GM23338 (cell line): ENCODE results near the gene PRLH. TPM values are rescaled to one million over a fixed set of nuclear protein-coding genes. Genes with fewer than 3 reads are reported as not detected.

Source experiments
- ATAC-seq: fragments of 200-7000 bp; cut with Tn5 transposase; 3 replicates; pipeline ENCODE4 v1.9.1; 2020
- DNase-seq: peaks from one replicate; pipeline ENCODE4 v3.0.0-alpha.2; 2015; ENCODE audit warnings: low spot score
- H2AFZ ChIP-seq: fragments of 200-600 bp; sonication (generic); 2 replicates; pipeline ENCODE4 v1.8.0; 2016; ENCODE audit warnings: antibody characterized with exemption, mild to moderate bottlenecking, moderate library complexity
- H3F3A ChIP-seq: fragments of 200-600 bp; sonication (generic); replicated peaks from 2 replicates; pipeline ENCODE4 v1.8.0; 2017; ENCODE audit warnings: antibody characterized with exemption, mixed run types, low read depth
- H3K27ac ChIP-seq: fragments of 200-600 bp; sonication (generic); 2 replicates; pipeline ENCODE4 v1.6.1; 2016; ENCODE audit warnings: low read depth
- H3K27me3 ChIP-seq: fragments of 200-600 bp; sonication (generic); 2 replicates; pipeline ENCODE4 v1.8.0; 2016; ENCODE audit warnings: mild to moderate bottlenecking, mixed run types, moderate library complexity; ENCODE audit not compliant: insufficient read depth
- H3K36me3 ChIP-seq: fragments of 200-600 bp; sonication (generic); 2 replicates; pipeline ENCODE4 v1.8.0; 2016; ENCODE audit warnings: mild to moderate bottlenecking; ENCODE audit not compliant: insufficient read depth
- H3K4me1 ChIP-seq: fragments of 200-600 bp; sonication (generic); 2 replicates; pipeline ENCODE4 v1.8.0; 2016; ENCODE audit warnings: mild to moderate bottlenecking, moderate library complexity; ENCODE audit not compliant: insufficient read depth
- H3K4me2 ChIP-seq: fragments of 200-600 bp; sonication (generic); 2 replicates; pipeline ENCODE4 v1.7.1; 2017; ENCODE audit warnings: mixed run types
- H3K4me3 ChIP-seq: fragments of 200-600 bp; sonication (generic); 2 replicates; pipeline ENCODE4 v1.6.1; 2016; ENCODE audit warnings: mixed run types
- H3K79me2 ChIP-seq: fragments of 200-600 bp; sonication (generic); replicated peaks from 2 replicates; pipeline ENCODE4 v1.8.0; 2017; ENCODE audit warnings: mild to moderate bottlenecking; ENCODE audit not compliant: insufficient read depth
- H3K9me2 ChIP-seq: fragments of 200-600 bp; sonication (generic); 2 replicates; pipeline ENCODE4 v1.8.0; 2017; ENCODE audit not compliant: insufficient read depth
- H4K20me1 ChIP-seq: fragments of 200-600 bp; sonication (generic); replicated peaks from 2 replicates; pipeline ENCODE4 v1.8.0; 2017; ENCODE audit warnings: mild to moderate bottlenecking; ENCODE audit not compliant: insufficient read depth
- H3K27ac Mint-ChIP-seq: 2 replicates; pipeline ENCODE4 v1.8.0; 2020; ENCODE audit warnings: inconsistent platforms, mild to moderate bottlenecking, moderate library complexity, mixed read lengths
- H3K27me3 Mint-ChIP-seq: 3 replicates; pipeline ENCODE4 v1.8.0; 2022; ENCODE audit warnings: low read depth, mild to moderate bottlenecking, moderate library complexity, mixed read lengths, inconsistent platforms; ENCODE audit not compliant: insufficient read depth, poor library complexity
- H3K36me3 Mint-ChIP-seq: 3 replicates; pipeline ENCODE4 v1.8.0; 2021; ENCODE audit warnings: low read depth, mild to moderate bottlenecking, inconsistent platforms, moderate library complexity, mixed read lengths
- H3K4me1 Mint-ChIP-seq: 3 replicates; pipeline ENCODE4 v1.8.0; 2020; ENCODE audit warnings: mild to moderate bottlenecking, inconsistent platforms, mixed read lengths
- H3K4me3 Mint-ChIP-seq: 3 replicates; pipeline ENCODE4 v1.8.0; 2021; ENCODE audit warnings: moderate library complexity, mild to moderate bottlenecking, inconsistent platforms, mixed read lengths
- H3K9me3 Mint-ChIP-seq: 3 replicates; pipeline ENCODE4 v1.8.0; 2020; ENCODE audit warnings: moderate library complexity, mild to moderate bottlenecking, inconsistent platforms, mixed read lengths
- CREB1 ChIP-seq: fragments of 250-450 bp; sonication (Bioruptor Pico); IDR thresholded peaks from 2 replicates; pipeline ENCODE4 v1.5.0; 2020; ENCODE audit warnings: low read depth, mild to moderate bottlenecking, moderate library complexity
- CTCF ChIP-seq, 2 experiments: fragments of 200-600 bp in 1 of 2; sonication (generic) in 1 of 2; conservative IDR thresholded peaks; 2 replicates each; pipeline versions ENCODE4 v1.5.1 to v1.6.1; 2016 to 2017; ENCODE audit warnings: antibody characterized with exemption in 2 of 2, low read depth in 2 of 2, mild to moderate bottlenecking in 2 of 2, moderate library complexity in 1 of 2
- ETS1 ChIP-seq: IDR thresholded peaks from 2 replicates; pipeline ENCODE4 v1.6.1; 2016; ENCODE audit warnings: antibody characterized with exemption
- EZH2 ChIP-seq: fragments of 200-600 bp; sonication (generic); IDR thresholded peaks from one replicate; pipeline ENCODE4 v1.8.0; 2017; ENCODE audit warnings: antibody characterized with exemption, mild to moderate bottlenecking, low read depth; ENCODE audit not compliant: unreplicated experiment
- EZH2phosphoT487 ChIP-seq: fragments of 200-600 bp; sonication (generic); IDR thresholded peaks from one replicate; pipeline ENCODE4 v1.8.1; 2018; ENCODE audit warnings: antibody characterized with exemption; ENCODE audit not compliant: unreplicated experiment
- NANOG ChIP-seq: IDR thresholded peaks from 2 replicates; pipeline ENCODE4 v1.6.1; 2016; ENCODE audit warnings: antibody characterized with exemption, borderline replicate concordance
- ZNF114 ChIP-seq: fragments of 250-450 bp; sonication (Bioruptor Pico); IDR thresholded peaks from 2 replicates; pipeline ENCODE4 v1.5.0; 2020; ENCODE audit warnings: mild to moderate bottlenecking, moderate library complexity
- polyA plus RNA-seq: library from polyadenylated mRNA; unstranded; fragments of >200 nt; fragmentation: Nextera tagmentation; extraction: Ambion mirVana; gene quantifications from 2 replicates; pipeline ENCODE4 v1.2.1, GENCODE V29; 2016
- total RNA-seq: library from RNA; depleted of rRNA; stranded (reverse); fragments of >200 nt; shearing (Covaris generic); gene quantifications from 2 replicates; pipeline ENCODE4 v1.2.3, GENCODE V29; 2014
- TF ChIP-seq, protein P1 (sequence below): IDR thresholded peaks from one replicate; pipeline ENCODE4 v1.6.1; 2018; ENCODE audit warnings: antibody characterized with exemption; ENCODE audit not compliant: unreplicated experiment

PRLH gene
- total and polyA plus RNA-seq, 2 experiments from 2014 or later: not detected

GRCh38 chr2:237585590-237586221 is 19.3 kb downstream of the PRLH start:
- no peak for DNase-seq
- no peak for ATAC-seq
- Mint-ChIP-seq H3K36me3 (peaks cover 36% of the 10 kb centered on the region), H3K4me3 (no peak overlapping the region), H3K4me1 (peaks cover 58% of the 10 kb centered on the region), H3K27ac (no peak overlapping the region), H3K27me3 (peaks cover 8% of the 10 kb centered on the region), H3K9me3 (peaks cover 4% of the 10 kb centered on the region)
- Histone ChIP-seq H2AFZ (no peak overlapping the region), H3F3A (no peaks in the 10 kb centered on the region), H3K79me2 (peaks cover 24% of the 10 kb centered on the region), H3K4me2 (peak overlapping the region; percentile 43; the same call in 1 of the 2 replicates), H3K4me1 (peaks cover 19% of the 10 kb centered on the region), H3K27ac (no peak overlapping the region), H4K20me1 (no peaks in the 10 kb centered on the region), H3K9me2 (no peaks in the 10 kb centered on the region), H3K27me3 (no peaks in the 10 kb centered on the region), H3K4me3 (no peak overlapping the region), H3K36me3 (no peaks in the 10 kb centered on the region)
- TF ChIP-seq, protein P1, sequence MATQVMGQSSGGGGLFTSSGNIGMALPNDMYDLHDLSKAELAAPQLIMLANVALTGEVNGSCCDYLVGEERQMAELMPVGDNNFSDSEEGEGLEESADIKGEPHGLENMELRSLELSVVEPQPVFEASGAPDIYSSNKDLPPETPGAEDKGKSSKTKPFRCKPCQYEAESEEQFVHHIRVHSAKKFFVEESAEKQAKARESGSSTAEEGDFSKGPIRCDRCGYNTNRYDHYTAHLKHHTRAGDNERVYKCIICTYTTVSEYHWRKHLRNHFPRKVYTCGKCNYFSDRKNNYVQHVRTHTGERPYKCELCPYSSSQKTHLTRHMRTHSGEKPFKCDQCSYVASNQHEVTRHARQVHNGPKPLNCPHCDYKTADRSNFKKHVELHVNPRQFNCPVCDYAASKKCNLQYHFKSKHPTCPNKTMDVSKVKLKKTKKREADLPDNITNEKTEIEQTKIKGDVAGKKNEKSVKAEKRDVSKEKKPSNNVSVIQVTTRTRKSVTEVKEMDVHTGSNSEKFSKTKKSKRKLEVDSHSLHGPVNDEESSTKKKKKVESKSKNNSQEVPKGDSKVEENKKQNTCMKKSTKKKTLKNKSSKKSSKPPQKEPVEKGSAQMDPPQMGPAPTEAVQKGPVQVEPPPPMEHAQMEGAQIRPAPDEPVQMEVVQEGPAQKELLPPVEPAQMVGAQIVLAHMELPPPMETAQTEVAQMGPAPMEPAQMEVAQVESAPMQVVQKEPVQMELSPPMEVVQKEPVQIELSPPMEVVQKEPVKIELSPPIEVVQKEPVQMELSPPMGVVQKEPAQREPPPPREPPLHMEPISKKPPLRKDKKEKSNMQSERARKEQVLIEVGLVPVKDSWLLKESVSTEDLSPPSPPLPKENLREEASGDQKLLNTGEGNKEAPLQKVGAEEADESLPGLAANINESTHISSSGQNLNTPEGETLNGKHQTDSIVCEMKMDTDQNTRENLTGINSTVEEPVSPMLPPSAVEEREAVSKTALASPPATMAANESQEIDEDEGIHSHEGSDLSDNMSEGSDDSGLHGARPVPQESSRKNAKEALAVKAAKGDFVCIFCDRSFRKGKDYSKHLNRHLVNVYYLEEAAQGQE: no peak
- TF ChIP-seq NANOG: no peak
- no peak for TF ChIP-seq CTCF (conservative IDR thresholded peaks at IDR 0.05; ENCODE audit: low read depth in 2 of 2)
- TF ChIP-seq ETS1: no peak

DNA sequence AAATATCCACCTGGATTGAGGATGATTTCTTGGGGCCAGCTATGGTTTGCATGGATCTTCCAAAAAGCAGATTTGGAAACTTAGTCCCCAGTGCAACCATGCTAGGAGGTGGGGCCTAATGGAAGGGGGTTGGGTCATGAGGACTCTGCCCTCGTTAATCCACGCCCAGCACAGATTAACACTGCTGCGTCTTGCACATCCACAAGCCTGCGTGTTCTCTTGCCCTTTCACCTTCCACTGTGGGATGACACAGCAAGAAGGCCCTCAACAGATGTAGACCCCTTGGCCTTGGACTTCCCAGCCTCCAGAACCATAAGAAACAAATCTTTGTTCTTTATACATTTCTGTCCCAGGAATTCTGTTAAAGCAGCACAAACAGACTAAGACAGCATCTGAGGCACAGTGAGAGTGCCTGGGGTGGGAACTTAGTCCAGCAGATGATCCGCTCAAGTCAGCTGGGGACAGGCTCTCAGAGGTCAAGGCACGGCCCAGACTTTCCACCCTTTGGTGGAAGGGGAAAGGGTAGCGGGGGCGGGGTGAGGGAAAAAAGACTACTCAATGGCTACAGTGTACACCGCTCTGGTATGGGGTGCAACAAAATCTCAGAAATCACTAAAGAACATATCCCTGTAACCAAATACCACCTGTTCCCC is 21.8 kb downstream of the PRLH start:
- H3K36me3 Mint-ChIP-seq: peaks cover 33% of the 10 kb centered on the region
- H3K27ac Mint-ChIP-seq: no peak overlapping the region
- no peak for ATAC-seq
- H3K4me1 Mint-ChIP-seq: peaks cover 71% of the 10 kb centered on the region
- H3K9me2 ChIP-seq: no peaks in the 10 kb centered on the region
- H3K27ac ChIP-seq: no peak overlapping the region
- peak overlapping the region; percentile 51 for H3K4me3 ChIP-seq
- H3K9me3 Mint-ChIP-seq: peaks cover 4% of the 10 kb centered on the region
- H3F3A ChIP-seq: no peaks in the 10 kb centered on the region
- peaks cover 8% of the 10 kb centered on the region for H3K27me3 Mint-ChIP-seq
- peaks cover 24% of the 10 kb centered on the region for H3K79me2 ChIP-seq
- no peak for DNase-seq
- H3K4me1 ChIP-seq: peaks cover 30% of the 10 kb centered on the region
- no peak overlapping the region for H2AFZ ChIP-seq
- H3K27me3 ChIP-seq: no peaks in the 10 kb centered on the region
- H4K20me1 ChIP-seq: no peaks in the 10 kb centered on the region
- peak overlapping the region; percentile 59 for H3K4me3 Mint-ChIP-seq
- no peaks in the 10 kb centered on the region for H3K36me3 ChIP-seq
- peak overlapping the region; percentile 78; the same call in 1 of the 2 replicates for H3K4me2 ChIP-seq
- no peak for TF ChIP-seq EZH2
- TF ChIP-seq EZH2phosphoT487: no peak
- no peak for TF ChIP-seq ZNF114 (CRISPR knock-in tag)
- TF ChIP-seq, protein P1: no peak
- TF ChIP-seq CREB1 (CRISPR knock-in tag): no peak
- TF ChIP-seq CTCF (conservative IDR thresholded peaks at IDR 0.05; ENCODE audit: low read depth in 2 of 2): no peak
